Measurements from ENCODE around the gene MCUB.

- TF ChIP-seq CTCF (IDR thresholded peaks at IDR 0.05), result no peak
- no peak for TF ChIP-seq POLR2AphosphoS5 (IDR thresholded peaks at IDR 0.05)
- no peak for TF ChIP-seq POLR2A (IDR thresholded peaks at IDR 0.05)
- no peak for TF ChIP-seq EP300 (IDR thresholded peaks at IDR 0.05)
Measured at GRCh38 chr4:109554971-109555370, 5.1 kb upstream of the MCUB start.
